OCI-LY1 (cell line): ENCODE measurements around the gene CHD5.

Experiments
- H2AFZ ChIP-seq: fragments of 200-600 bp; sonication (generic), shearing (Covaris generic); 2 replicates; pipeline ENCODE4 v1.6.0; 2014; ENCODE audit warnings: antibody characterized with exemption, mild to moderate bottlenecking, low read length
- H3F3A ChIP-seq: fragments of 200-600 bp; sonication (generic), shearing (Covaris generic); 2 replicates; pipeline ENCODE4 v1.6.0; 2014; ENCODE audit warnings: mild to moderate bottlenecking, antibody characterized with exemption, low read length, moderate library complexity; ENCODE audit not compliant: insufficient read depth
- H3K27ac ChIP-seq: fragments of 200-600 bp; sonication (generic); 2 replicates; pipeline ENCODE4 v1.5.1; 2014; ENCODE audit warnings: low read length, mixed run types, mild to moderate bottlenecking, low read depth; ENCODE audit not compliant: poor library complexity, severe bottlenecking
- H3K27me3 ChIP-seq: fragments of 200-600 bp; sonication (generic); 2 replicates; pipeline ENCODE4 v1.6.0; 2014; ENCODE audit warnings: antibody characterized with exemption, mild to moderate bottlenecking, low read length, moderate library complexity; ENCODE audit not compliant: insufficient read depth
- H3K36me3 ChIP-seq: fragments of 200-600 bp; sonication (generic); 2 replicates; pipeline ENCODE4 v1.6.1; 2014; ENCODE audit warnings: mild to moderate bottlenecking, antibody characterized with exemption, low read length, moderate library complexity, mixed read lengths; ENCODE audit not compliant: insufficient read depth
- H3K4me1 ChIP-seq: fragments of 200-600 bp; sonication (generic); 2 replicates; pipeline ENCODE4 v1.5.1; 2014; ENCODE audit warnings: mild to moderate bottlenecking, low read length, moderate library complexity; ENCODE audit not compliant: insufficient read depth, severe bottlenecking
- H3K4me2 ChIP-seq: fragments of 200-600 bp; sonication (generic), shearing (Covaris generic); 2 replicates; pipeline ENCODE4 v1.6.1; 2014; ENCODE audit warnings: low read length
- H3K4me3 ChIP-seq: fragments of 200-600 bp; sonication (generic); 2 replicates; pipeline ENCODE4 v1.5.1; 2014; ENCODE audit warnings: low read length, low read depth, mild to moderate bottlenecking, mixed read lengths; ENCODE audit not compliant: poor library complexity, severe bottlenecking
- H3K79me2 ChIP-seq: fragments of 200-600 bp; shearing (Covaris generic); 2 replicates; pipeline ENCODE4 v1.6.1; 2016; ENCODE audit warnings: mixed run types, low read length, mixed read lengths; ENCODE audit not compliant: insufficient read depth
- H3K9ac ChIP-seq: fragments of 200-600 bp; sonication (generic), shearing (Covaris generic); 2 replicates; pipeline ENCODE4 v1.6.1; 2014; ENCODE audit warnings: mild to moderate bottlenecking, low read length, mixed read lengths
- H3K9me2 ChIP-seq: fragments of 200-600 bp; sonication (generic), shearing (Covaris generic); 2 replicates; pipeline ENCODE4 v1.6.1; 2014; ENCODE audit warnings: low read depth, mild to moderate bottlenecking, low read length, mixed read lengths
- H3K9me3 ChIP-seq: fragments of 200-600 bp; shearing (Covaris generic); 2 replicates; pipeline ENCODE4 v1.6.1; 2014; ENCODE audit warnings: low read length, mixed read lengths
- H4K20me1 ChIP-seq: fragments of 200-600 bp; sonication (generic), shearing (Covaris generic); 2 replicates; pipeline ENCODE4 v1.6.0; 2016; ENCODE audit warnings: mild to moderate bottlenecking, low read length; ENCODE audit not compliant: insufficient read depth
- EZH2 ChIP-seq: fragments of 200-600 bp; sonication (generic), shearing (Covaris generic); IDR thresholded peaks from 2 replicates; pipeline ENCODE4 v1.8.0; 2017; ENCODE audit warnings: borderline replicate concordance, mixed run types, mild to moderate bottlenecking, antibody characterized with exemption, low read length, moderate library complexity, mixed read lengths
- TF ChIP-seq, protein P1 (sequence below): fragments of 200-600 bp; sonication (generic), shearing (Covaris generic); IDR thresholded peaks from 2 replicates; pipeline ENCODE4 v1.5.1; 2017; ENCODE audit warnings: mild to moderate bottlenecking, antibody characterized with exemption, low read length, moderate library complexity, mixed read lengths

CHD5 gene

DNA sequence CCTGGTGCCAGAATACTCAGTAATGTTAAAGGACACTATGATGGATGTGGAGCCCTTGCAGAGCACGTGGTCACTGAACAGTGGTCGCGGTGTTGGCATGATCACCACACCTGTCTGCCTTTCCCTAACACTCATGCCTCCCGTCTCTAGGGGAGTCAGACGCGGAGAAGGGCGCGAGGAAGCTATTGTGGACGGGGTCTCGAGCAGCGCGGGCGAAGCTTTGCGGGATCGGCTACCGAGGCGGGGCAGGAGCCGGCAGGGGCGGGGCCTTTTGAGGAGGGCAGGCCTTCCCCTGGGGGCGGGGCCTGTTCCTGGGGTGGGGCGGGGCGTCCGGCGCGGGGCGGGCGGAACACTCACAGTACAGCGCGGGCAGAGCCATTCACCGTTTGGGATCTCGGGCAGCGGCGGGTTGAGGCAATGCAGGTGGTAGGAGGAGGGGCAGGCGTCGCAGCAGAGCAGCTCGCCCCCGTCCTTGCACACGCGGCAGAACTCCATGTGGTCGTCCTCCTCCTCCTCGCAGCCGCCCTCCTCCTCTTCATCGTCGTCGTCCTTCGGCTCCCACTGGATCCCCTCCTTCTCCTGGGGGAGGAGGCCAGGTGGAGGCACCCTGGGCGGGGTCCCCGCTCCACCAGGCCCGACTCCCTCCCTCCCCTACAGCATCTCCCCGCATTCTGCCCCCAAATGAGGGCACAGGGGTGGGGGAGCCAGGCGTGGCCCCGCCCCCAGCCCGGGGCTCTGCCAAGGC lies 31.5 kb downstream of the CHD5 start:
- Histone ChIP-seq H3K9ac (no peak overlapping the region), H3K4me2 (no peak overlapping the region), H3K9me3 (no peaks in the 10 kb centered on the region), H3K4me3 (no peak overlapping the region), H3K79me2 (no peaks in the 10 kb centered on the region), H2AFZ (no peak overlapping the region), H3K36me3 (no peaks in the 10 kb centered on the region), H3K27ac (no peak overlapping the region), H4K20me1 (no peaks in the 10 kb centered on the region), H3K27me3 (no peaks in the 10 kb centered on the region), H3F3A (no peaks in the 10 kb centered on the region), H3K4me1 (no peaks in the 10 kb centered on the region), H3K9me2 (no peaks in the 10 kb centered on the region)
- TF ChIP-seq, protein P1, sequence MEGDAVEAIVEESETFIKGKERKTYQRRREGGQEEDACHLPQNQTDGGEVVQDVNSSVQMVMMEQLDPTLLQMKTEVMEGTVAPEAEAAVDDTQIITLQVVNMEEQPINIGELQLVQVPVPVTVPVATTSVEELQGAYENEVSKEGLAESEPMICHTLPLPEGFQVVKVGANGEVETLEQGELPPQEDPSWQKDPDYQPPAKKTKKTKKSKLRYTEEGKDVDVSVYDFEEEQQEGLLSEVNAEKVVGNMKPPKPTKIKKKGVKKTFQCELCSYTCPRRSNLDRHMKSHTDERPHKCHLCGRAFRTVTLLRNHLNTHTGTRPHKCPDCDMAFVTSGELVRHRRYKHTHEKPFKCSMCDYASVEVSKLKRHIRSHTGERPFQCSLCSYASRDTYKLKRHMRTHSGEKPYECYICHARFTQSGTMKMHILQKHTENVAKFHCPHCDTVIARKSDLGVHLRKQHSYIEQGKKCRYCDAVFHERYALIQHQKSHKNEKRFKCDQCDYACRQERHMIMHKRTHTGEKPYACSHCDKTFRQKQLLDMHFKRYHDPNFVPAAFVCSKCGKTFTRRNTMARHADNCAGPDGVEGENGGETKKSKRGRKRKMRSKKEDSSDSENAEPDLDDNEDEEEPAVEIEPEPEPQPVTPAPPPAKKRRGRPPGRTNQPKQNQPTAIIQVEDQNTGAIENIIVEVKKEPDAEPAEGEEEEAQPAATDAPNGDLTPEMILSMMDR, result no peak
- TF ChIP-seq EZH2, result no peak

DNA sequence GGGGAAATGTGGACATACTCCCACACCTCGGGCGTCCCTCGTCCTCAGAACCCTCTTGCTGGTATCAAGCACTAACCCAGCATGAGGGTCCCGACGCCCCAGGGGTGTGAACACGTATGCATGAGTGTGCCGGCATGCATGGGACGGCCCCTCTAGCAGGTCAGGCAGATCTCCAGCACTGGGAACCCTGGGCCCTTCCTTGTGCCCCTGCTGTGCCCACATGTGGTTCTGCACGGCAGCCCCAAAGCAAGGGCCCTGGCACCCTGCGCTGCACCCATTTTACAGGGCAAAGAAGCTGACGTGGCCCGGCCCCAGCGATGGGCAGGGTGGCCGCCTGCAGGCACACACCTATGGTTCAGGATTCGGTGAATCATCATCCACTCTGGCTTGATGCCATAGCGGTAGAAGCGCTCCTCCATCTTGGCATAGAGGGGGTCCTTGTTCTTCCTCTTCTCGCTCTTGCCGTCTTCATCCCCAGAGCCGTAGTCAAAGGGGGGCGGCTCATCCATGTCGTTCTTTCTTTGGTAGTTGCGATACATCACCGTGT lies 34.2 kb downstream of the CHD5 start:
- H3K9ac ChIP-seq, result no peak overlapping the region
- no peak for TF ChIP-seq EZH2
- TF ChIP-seq, protein P1, result no peak

DNA sequence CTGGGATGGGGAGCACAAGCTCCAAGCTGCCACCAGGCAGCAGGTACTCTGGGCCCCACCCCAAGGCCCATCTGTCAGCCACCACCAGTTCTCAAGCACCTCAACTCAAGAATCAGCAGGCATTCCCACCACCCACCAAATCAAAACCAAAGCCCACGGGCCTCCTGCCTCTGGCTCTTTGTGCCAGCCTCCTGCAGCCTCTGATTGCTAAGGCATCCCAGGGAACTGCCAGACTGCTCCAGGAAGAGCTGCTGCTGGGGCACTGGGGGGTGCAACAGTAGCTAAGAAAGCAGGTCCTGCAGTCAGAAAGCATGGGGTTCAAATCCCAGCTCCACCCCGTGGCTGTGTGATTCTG lies 34.7 kb downstream of the CHD5 start:
- Histone ChIP-seq H3K4me1 (no peaks in the 10 kb centered on the region), H3K9me2 (no peaks in the 10 kb centered on the region), H3K79me2 (no peaks in the 10 kb centered on the region), H3K9ac (no peak overlapping the region), H2AFZ (no peak overlapping the region), H3F3A (no peaks in the 10 kb centered on the region), H3K4me2 (no peak overlapping the region), H3K27ac (no peak overlapping the region), H3K4me3 (no peak overlapping the region), H4K20me1 (no peaks in the 10 kb centered on the region), H3K36me3 (no peaks in the 10 kb centered on the region), H3K9me3 (no peaks in the 10 kb centered on the region), H3K27me3 (no peaks in the 10 kb centered on the region)
- TF ChIP-seq, protein P1, result no peak
- no peak for TF ChIP-seq EZH2

More for the DNA sequence above, 34.2 kb downstream of the CHD5 start:
- Histone ChIP-seq H4K20me1 (no peaks in the 10 kb centered on the region), H3K9me2 (no peaks in the 10 kb centered on the region), H3K36me3 (no peaks in the 10 kb centered on the region), H3K4me1 (no peaks in the 10 kb centered on the region), H3K9me3 (no peaks in the 10 kb centered on the region), H3K4me2 (no peak overlapping the region), H3K27ac (no peak overlapping the region), H3K27me3 (no peaks in the 10 kb centered on the region), H3K79me2 (no peaks in the 10 kb centered on the region), H3K4me3 (no peak overlapping the region), H2AFZ (no peak overlapping the region), H3F3A (no peaks in the 10 kb centered on the region)
